WTC11 (cell line): ENCODE results near the gene TIMM13. TPM values are rescaled to one million over a fixed set of nuclear protein-coding genes. Genes with fewer than 3 reads are reported as not detected.

Experiments
- ATAC-seq: fragments of 200-7000 bp; cut with Tn5 transposase; 2 replicates; pipeline ENCODE4 v1.10.0; 2021; ENCODE audit warnings: mild to moderate bottlenecking, moderate library complexity
- CTCF ChIA-PET: fragments of 300-600 bp; sonication (Branson Sonifier 250); formaldehyde crosslinking; loops from one replicate; lab custom pipeline; 2021; ENCODE audit warnings: antibody characterized with exemption; lab: Charles Lee
- POLR2A ChIA-PET: fragments of 350-600 bp; sonication (Branson Sonifier 250); formaldehyde crosslinking; loops from one replicate; lab custom pipeline; 2021; ENCODE audit warnings: antibody characterized with exemption; lab: Charles Lee
- DNase-seq: peaks from one replicate; pipeline ENCODE4 v3.0.0; 2021; ENCODE audit warnings: low spot score
- H3K27ac Mint-ChIP-seq: 2 replicates; pipeline ENCODE4 v1.8.0; 2021; ENCODE audit warnings: mixed read lengths
- H3K27me3 Mint-ChIP-seq: 2 replicates; pipeline ENCODE4 v1.8.0; 2021; ENCODE audit warnings: low read depth, mild to moderate bottlenecking, moderate library complexity, mixed read lengths
- H3K36me3 Mint-ChIP-seq: 2 replicates; pipeline ENCODE4 v1.8.0; 2021; ENCODE audit warnings: mixed read lengths
- H3K4me1 Mint-ChIP-seq: 2 replicates; pipeline ENCODE4 v1.8.0; 2022; ENCODE audit warnings: mixed read lengths
- H3K4me3 Mint-ChIP-seq: 2 replicates; pipeline ENCODE4 v1.8.0; 2021; ENCODE audit warnings: mild to moderate bottlenecking, moderate library complexity, mixed read lengths
- H3K9me3 Mint-ChIP-seq: 2 replicates; pipeline ENCODE4 v1.8.0; 2021; ENCODE audit warnings: mixed read lengths
- CBFB ChIP-seq: sonication (generic); formaldehyde crosslinking; IDR thresholded peaks from 2 replicates; pipeline ENCODE4 v1.8.1; 2022; ENCODE audit warnings: mild to moderate bottlenecking, low read depth, missing genetic modification reagents
- CREB1 ChIP-seq: sonication (generic); formaldehyde crosslinking; IDR thresholded peaks from 2 replicates; pipeline ENCODE4 v1.8.0; 2023; ENCODE audit warnings: mild to moderate bottlenecking, missing genetic modification reagents
- ETV6 ChIP-seq: sonication (generic); formaldehyde crosslinking; IDR thresholded peaks from 2 replicates; pipeline ENCODE4 v1.8.1; 2022; ENCODE audit warnings: mild to moderate bottlenecking, missing genetic modification reagents
- FOXP1 ChIP-seq: sonication (generic); formaldehyde crosslinking; IDR thresholded peaks from 2 replicates; pipeline ENCODE4 v1.8.0; 2022; ENCODE audit warnings: missing genetic modification reagents, mild to moderate bottlenecking, moderate library complexity, borderline replicate concordance
- GRHL2 ChIP-seq: fragments of 250-450 bp; sonication (Bioruptor Pico); IDR thresholded peaks from 2 replicates; pipeline ENCODE4 v1.8.0; 2022; ENCODE audit warnings: mild to moderate bottlenecking, moderate library complexity; ENCODE audit not compliant: insufficient replicate concordance, severe bottlenecking
- MYBL2 ChIP-seq: sonication (generic); formaldehyde crosslinking; IDR thresholded peaks from 2 replicates; pipeline ENCODE4 v1.8.1; 2023; ENCODE audit warnings: mild to moderate bottlenecking, moderate library complexity, missing genetic modification reagents
- NR2C2 ChIP-seq: sonication (generic); formaldehyde crosslinking; IDR thresholded peaks from 2 replicates; pipeline ENCODE4 v1.8.0; 2022; ENCODE audit warnings: mild to moderate bottlenecking, missing genetic modification reagents
- NR3C1 ChIP-seq: sonication (generic); formaldehyde crosslinking; conservative IDR thresholded peaks from 2 replicates; pipeline ENCODE4 v1.8.1; 2023; ENCODE audit warnings: low read depth, mild to moderate bottlenecking, missing genetic modification reagents
- RELA ChIP-seq: sonication (generic); formaldehyde crosslinking; IDR thresholded peaks from 2 replicates; pipeline ENCODE4 v1.8.1; 2022; ENCODE audit warnings: missing genetic modification reagents, mild to moderate bottlenecking, borderline replicate concordance
- SMAD3 ChIP-seq: sonication (generic); formaldehyde crosslinking; IDR thresholded peaks from 2 replicates; pipeline ENCODE4 v1.8.0; 2022; ENCODE audit warnings: missing genetic modification reagents, mild to moderate bottlenecking, borderline replicate concordance
- TCF7 ChIP-seq: sonication (generic); formaldehyde crosslinking; IDR thresholded peaks from 2 replicates; pipeline ENCODE4 v1.8.0; 2022; ENCODE audit warnings: mild to moderate bottlenecking, low read depth, missing genetic modification reagents, moderate library complexity
- TEAD1 ChIP-seq: sonication (generic); formaldehyde crosslinking; IDR thresholded peaks from 2 replicates; pipeline ENCODE4 v1.8.0; 2022; ENCODE audit warnings: mild to moderate bottlenecking, missing genetic modification reagents
- ZNF219 ChIP-seq: sonication (generic); formaldehyde crosslinking; IDR thresholded peaks from 2 replicates; pipeline ENCODE4 v1.8.0; 2023; ENCODE audit warnings: missing genetic modification reagents, mild to moderate bottlenecking, borderline replicate concordance
- ZNF671 ChIP-seq: fragments of 250-450 bp; sonication (Bioruptor Pico); IDR thresholded peaks from 2 replicates; pipeline ENCODE4 v1.8.0; 2021; ENCODE audit warnings: mild to moderate bottlenecking
- total RNA-seq: library from RNA; stranded (reverse); gene quantifications from 3 replicates; pipeline ENCODE4 v1.2.3, GENCODE V29; 2021
- TF ChIP-seq, protein P1 (sequence below): sonication (generic); formaldehyde crosslinking; conservative IDR thresholded peaks from 2 replicates; pipeline ENCODE4 v1.8.1; 2023; ENCODE audit warnings: mild to moderate bottlenecking, low read depth, missing genetic modification reagents, moderate library complexity
- TF ChIP-seq, protein P2 (sequence below): sonication (generic); formaldehyde crosslinking; IDR thresholded peaks from 2 replicates; pipeline ENCODE4 v1.8.1; 2023; ENCODE audit warnings: mild to moderate bottlenecking, moderate library complexity, missing genetic modification reagents
- TF ChIP-seq, protein P3 (sequence below): sonication (generic); formaldehyde crosslinking; IDR thresholded peaks from 2 replicates; pipeline ENCODE4 v1.8.0; 2022; ENCODE audit warnings: mild to moderate bottlenecking, missing genetic modification reagents
- TF ChIP-seq, protein P4 (sequence below): sonication (generic); formaldehyde crosslinking; IDR thresholded peaks from 2 replicates; pipeline ENCODE4 v1.8.0; 2023; ENCODE audit warnings: missing genetic modification reagents, mild to moderate bottlenecking, borderline replicate concordance
- TF ChIP-seq, protein P5 (sequence below): fragments of 250-450 bp; sonication (Bioruptor Pico); IDR thresholded peaks from 2 replicates; pipeline ENCODE4 v1.9.0; 2021; ENCODE audit warnings: mild to moderate bottlenecking, borderline replicate concordance
- TF ChIP-seq, protein P6 (sequence below): sonication (generic); formaldehyde crosslinking; IDR thresholded peaks from 2 replicates; pipeline ENCODE4 v1.8.0; 2022; ENCODE audit warnings: mild to moderate bottlenecking, missing genetic modification reagents
- TF ChIP-seq, protein P7 (sequence below): sonication (generic); formaldehyde crosslinking; IDR thresholded peaks from 2 replicates; pipeline ENCODE4 v1.8.1; 2023; ENCODE audit warnings: mild to moderate bottlenecking, missing genetic modification reagents, moderate library complexity

The TIMM13 gene
- total RNA-seq, 1 experiment from 2014 or later = 342 TPM

DNA sequence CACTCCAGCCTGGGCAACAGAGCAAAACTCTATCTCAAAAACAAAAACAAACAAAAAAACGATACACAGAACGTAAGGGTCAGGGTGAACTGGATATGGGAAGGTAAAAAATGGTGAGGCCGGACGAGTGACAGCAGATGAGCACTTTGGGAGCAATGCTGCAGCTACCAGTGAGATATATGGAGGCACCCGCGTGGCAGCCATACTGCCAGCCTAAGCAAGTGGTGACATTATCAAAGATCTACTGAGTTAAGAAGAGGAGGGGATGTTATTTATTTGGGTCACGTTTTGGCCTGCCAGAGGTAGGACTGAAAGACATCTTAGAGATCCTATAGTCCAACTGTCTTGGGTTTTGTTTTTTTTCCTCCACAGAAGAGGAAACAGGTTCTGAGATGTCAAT is 14.2 kb downstream of the TIMM13 start (continued):
- TF ChIP-seq, protein P1, sequence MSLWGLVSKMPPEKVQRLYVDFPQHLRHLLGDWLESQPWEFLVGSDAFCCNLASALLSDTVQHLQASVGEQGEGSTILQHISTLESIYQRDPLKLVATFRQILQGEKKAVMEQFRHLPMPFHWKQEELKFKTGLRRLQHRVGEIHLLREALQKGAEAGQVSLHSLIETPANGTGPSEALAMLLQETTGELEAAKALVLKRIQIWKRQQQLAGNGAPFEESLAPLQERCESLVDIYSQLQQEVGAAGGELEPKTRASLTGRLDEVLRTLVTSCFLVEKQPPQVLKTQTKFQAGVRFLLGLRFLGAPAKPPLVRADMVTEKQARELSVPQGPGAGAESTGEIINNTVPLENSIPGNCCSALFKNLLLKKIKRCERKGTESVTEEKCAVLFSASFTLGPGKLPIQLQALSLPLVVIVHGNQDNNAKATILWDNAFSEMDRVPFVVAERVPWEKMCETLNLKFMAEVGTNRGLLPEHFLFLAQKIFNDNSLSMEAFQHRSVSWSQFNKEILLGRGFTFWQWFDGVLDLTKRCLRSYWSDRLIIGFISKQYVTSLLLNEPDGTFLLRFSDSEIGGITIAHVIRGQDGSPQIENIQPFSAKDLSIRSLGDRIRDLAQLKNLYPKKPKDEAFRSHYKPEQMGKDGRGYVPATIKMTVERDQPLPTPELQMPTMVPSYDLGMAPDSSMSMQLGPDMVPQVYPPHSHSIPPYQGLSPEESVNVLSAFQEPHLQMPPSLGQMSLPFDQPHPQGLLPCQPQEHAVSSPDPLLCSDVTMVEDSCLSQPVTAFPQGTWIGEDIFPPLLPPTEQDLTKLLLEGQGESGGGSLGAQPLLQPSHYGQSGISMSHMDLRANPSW (CRISPR knock-in tag) = no peak
- TF ChIP-seq ZNF671 (no peak), CBFB (CRISPR knock-in tag) (no peak), ETV6 (CRISPR knock-in tag) (no peak), ZNF219 (no peak), SMAD3 (CRISPR knock-in tag) (no peak)

DNA sequence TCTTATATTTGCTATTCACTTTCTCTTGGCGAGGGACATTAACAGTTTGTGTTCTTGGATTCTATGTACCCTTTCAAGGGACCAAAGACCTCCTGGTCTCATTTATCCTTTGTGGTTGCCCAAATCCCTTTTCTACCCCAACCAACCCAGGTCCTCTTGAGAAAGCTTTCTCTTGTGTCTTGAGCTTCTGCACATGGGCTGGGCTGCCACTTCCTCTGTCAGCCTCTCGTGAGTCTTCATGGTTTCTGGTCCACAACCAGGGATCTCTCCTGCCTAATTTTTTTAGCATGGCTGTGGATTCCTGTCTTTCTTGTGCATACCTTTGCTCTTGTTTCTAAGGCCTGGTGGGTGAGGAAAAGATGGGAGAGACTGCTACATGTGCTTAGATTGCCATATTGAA is 14.9 kb downstream of the TIMM13 start:
- no peak for ATAC-seq
- peaks cover 32% of the 10 kb centered on the region for H3K27me3 Mint-ChIP-seq
- H3K9me3 Mint-ChIP-seq = peaks cover 14% of the 10 kb centered on the region
- H3K27ac Mint-ChIP-seq = no peak overlapping the region
- DNase-seq = no peak
- TF ChIP-seq NR2C2 (CRISPR knock-in tag) (no peak), FOXP1 (CRISPR knock-in tag) (no peak), GRHL2 (CRISPR knock-in tag) (no peak), TEAD1 (CRISPR knock-in tag) (no peak), NR3C1 (no peak), CREB1 (no peak), TCF7 (no peak), RELA (no peak), MYBL2 (CRISPR knock-in tag) (no peak)
- TF ChIP-seq, protein P2, sequence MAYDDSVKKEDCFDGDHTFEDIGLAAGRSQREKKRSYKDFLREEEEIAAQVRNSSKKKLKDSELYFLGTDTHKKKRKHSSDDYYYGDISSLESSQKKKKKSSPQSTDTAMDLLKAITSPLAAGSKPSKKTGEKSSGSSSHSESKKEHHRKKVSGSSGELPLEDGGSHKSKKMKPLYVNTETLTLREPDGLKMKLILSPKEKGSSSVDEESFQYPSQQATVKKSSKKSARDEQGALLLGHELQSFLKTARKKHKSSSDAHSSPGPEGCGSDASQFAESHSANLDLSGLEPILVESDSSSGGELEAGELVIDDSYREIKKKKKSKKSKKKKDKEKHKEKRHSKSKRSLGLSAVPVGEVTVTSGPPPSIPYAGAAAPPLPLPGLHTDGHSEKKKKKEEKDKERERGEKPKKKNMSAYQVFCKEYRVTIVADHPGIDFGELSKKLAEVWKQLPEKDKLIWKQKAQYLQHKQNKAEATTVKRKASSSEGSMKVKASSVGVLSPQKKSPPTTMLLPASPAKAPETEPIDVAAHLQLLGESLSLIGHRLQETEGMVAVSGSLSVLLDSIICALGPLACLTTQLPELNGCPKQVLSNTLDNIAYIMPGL = no peak
- TF ChIP-seq, protein P3, sequence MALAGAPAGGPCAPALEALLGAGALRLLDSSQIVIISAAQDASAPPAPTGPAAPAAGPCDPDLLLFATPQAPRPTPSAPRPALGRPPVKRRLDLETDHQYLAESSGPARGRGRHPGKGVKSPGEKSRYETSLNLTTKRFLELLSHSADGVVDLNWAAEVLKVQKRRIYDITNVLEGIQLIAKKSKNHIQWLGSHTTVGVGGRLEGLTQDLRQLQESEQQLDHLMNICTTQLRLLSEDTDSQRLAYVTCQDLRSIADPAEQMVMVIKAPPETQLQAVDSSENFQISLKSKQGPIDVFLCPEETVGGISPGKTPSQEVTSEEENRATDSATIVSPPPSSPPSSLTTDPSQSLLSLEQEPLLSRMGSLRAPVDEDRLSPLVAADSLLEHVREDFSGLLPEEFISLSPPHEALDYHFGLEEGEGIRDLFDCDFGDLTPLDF (CRISPR knock-in tag) = no peak
- TF ChIP-seq, protein P4, sequence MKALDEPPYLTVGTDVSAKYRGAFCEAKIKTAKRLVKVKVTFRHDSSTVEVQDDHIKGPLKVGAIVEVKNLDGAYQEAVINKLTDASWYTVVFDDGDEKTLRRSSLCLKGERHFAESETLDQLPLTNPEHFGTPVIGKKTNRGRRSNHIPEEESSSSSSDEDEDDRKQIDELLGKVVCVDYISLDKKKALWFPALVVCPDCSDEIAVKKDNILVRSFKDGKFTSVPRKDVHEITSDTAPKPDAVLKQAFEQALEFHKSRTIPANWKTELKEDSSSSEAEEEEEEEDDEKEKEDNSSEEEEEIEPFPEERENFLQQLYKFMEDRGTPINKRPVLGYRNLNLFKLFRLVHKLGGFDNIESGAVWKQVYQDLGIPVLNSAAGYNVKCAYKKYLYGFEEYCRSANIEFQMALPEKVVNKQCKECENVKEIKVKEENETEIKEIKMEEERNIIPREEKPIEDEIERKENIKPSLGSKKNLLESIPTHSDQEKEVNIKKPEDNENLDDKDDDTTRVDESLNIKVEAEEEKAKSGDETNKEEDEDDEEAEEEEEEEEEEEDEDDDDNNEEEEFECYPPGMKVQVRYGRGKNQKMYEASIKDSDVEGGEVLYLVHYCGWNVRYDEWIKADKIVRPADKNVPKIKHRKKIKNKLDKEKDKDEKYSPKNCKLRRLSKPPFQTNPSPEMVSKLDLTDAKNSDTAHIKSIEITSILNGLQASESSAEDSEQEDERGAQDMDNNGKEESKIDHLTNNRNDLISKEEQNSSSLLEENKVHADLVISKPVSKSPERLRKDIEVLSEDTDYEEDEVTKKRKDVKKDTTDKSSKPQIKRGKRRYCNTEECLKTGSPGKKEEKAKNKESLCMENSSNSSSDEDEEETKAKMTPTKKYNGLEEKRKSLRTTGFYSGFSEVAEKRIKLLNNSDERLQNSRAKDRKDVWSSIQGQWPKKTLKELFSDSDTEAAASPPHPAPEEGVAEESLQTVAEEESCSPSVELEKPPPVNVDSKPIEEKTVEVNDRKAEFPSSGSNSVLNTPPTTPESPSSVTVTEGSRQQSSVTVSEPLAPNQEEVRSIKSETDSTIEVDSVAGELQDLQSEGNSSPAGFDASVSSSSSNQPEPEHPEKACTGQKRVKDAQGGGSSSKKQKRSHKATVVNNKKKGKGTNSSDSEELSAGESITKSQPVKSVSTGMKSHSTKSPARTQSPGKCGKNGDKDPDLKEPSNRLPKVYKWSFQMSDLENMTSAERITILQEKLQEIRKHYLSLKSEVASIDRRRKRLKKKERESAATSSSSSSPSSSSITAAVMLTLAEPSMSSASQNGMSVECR = no peak
- TF ChIP-seq, protein P5, sequence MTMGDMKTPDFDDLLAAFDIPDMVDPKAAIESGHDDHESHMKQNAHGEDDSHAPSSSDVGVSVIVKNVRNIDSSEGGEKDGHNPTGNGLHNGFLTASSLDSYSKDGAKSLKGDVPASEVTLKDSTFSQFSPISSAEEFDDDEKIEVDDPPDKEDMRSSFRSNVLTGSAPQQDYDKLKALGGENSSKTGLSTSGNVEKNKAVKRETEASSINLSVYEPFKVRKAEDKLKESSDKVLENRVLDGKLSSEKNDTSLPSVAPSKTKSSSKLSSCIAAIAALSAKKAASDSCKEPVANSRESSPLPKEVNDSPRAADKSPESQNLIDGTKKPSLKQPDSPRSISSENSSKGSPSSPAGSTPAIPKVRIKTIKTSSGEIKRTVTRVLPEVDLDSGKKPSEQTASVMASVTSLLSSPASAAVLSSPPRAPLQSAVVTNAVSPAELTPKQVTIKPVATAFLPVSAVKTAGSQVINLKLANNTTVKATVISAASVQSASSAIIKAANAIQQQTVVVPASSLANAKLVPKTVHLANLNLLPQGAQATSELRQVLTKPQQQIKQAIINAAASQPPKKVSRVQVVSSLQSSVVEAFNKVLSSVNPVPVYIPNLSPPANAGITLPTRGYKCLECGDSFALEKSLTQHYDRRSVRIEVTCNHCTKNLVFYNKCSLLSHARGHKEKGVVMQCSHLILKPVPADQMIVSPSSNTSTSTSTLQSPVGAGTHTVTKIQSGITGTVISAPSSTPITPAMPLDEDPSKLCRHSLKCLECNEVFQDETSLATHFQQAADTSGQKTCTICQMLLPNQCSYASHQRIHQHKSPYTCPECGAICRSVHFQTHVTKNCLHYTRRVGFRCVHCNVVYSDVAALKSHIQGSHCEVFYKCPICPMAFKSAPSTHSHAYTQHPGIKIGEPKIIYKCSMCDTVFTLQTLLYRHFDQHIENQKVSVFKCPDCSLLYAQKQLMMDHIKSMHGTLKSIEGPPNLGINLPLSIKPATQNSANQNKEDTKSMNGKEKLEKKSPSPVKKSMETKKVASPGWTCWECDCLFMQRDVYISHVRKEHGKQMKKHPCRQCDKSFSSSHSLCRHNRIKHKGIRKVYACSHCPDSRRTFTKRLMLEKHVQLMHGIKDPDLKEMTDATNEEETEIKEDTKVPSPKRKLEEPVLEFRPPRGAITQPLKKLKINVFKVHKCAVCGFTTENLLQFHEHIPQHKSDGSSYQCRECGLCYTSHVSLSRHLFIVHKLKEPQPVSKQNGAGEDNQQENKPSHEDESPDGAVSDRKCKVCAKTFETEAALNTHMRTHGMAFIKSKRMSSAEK = no peak
- TF ChIP-seq, protein P6, sequence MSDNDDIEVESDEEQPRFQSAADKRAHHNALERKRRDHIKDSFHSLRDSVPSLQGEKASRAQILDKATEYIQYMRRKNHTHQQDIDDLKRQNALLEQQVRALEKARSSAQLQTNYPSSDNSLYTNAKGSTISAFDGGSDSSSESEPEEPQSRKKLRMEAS = no peak
- TF ChIP-seq, protein P7, sequence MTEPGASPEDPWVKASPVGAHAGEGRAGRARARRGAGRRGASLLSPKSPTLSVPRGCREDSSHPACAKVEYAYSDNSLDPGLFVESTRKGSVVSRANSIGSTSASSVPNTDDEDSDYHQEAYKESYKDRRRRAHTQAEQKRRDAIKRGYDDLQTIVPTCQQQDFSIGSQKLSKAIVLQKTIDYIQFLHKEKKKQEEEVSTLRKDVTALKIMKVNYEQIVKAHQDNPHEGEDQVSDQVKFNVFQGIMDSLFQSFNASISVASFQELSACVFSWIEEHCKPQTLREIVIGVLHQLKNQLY (CRISPR knock-in tag) = no peak
- no peak overlapping the region for H3K4me3 Mint-ChIP-seq
- H3K4me1 Mint-ChIP-seq = no peaks in the 10 kb centered on the region
- POLR2A ChIA-PET = no interaction called here
- CTCF ChIA-PET = interaction anchor here (1.1 kb wide), 1 partner anchor 13 kb away, joined by 3 read pairs; no protein-coding TSS in a partner anchor
- H3K36me3 Mint-ChIP-seq = no peaks in the 10 kb centered on the region
